ENCODE data around the gene ACP1. TPM values are rescaled to one million over a fixed set of nuclear protein-coding genes. Genes with fewer than 3 reads are reported as not detected.
A peak's percentile ranks its signal among the peaks of the same experiment; 100 is the strongest.

The ACP1 gene
- total RNA-seq, 2 experiments from 2014 or later: 89.7 to 93.2 TPM

DNA sequence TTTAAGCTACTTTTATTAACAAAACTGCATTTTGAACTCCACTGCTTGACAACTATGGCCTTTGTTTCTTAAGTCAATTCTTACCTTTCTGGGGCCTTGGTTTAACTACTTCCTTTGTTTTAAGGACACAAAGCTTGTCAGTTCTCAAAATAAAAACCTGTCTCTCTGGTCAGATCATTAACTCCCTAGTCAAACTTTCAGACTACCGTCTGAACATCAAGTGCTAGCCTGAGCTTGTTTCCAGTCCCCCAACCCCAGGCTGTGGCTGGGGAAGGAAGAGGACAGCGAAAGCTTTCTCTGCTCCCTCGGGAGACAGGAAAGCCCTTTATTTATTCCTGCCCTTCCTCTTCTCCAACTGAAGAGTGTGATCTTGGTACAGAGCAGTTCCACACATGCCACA is 2.6 kb upstream of the ACP1 start:
- POLR2A ChIA-PET: interaction anchor here (0.6 to 1.2 kb wide), 2 partner anchors 24 to 85 kb away, joined by 3 to 6 read pairs; no protein-coding TSS in a partner anchor

DNA sequence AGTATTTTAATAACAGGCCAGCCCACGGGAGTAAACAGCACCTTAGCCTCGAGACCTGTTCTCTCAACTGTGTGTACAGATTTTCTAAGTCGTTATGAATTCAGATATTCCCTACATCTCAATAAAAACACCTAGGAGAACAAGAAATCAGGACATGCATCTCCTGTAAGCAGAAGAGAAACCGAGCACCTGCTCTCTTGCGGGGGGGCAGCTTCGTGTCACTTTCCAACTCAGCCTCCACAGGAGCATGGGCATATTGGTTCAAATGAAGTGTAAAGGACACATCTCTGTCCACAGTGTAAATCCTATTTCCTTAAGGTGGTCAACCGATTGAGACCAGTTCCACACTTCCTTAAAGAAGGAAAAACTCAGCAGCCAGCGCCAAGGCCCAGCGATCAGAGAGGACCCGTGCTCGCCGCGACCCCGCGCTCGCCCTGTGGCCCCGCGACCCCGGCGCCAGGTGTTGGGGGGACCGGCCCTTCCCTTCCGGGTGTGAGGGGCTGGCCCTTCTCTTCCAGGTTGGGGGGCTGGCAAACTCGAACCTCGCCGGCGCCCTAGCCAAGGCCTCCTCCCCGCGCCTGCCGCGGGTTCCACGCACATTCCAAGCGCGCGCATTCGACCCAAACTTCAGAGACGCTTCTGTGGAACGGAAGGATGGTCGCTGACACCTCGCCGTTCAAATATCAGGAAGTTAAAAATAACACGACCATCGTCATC is 1.6 kb upstream of the ACP1 start:
- Histone ChIP-seq H3K9me3 (ENCODE audit: control insufficient read depth in 1 of 2, insufficient read depth in 1 of 2, low read length in 2 of 2) (no peaks in the 10 kb centered on the region), H3K27ac (ENCODE audit: low read depth in 1 of 2, low read length in 2 of 2) (peak overlapping the region; percentile 33 to 64), H3K27me3 (ENCODE audit: control insufficient read depth in 1 of 2, insufficient read depth in 2 of 2, low read length in 2 of 2) (no peaks in the 10 kb centered on the region), H3K4me1 (ENCODE audit: insufficient read depth, low read length) (peaks cover 29% of the 10 kb centered on the region), H3K36me3 (ENCODE audit: insufficient read depth, low read length) (peaks cover 3% of the 10 kb centered on the region), H3K4me3 (ENCODE audit: low read length) (peak overlapping the region; percentile 91)
- DNase-seq (peak in 1 of 14 experiments; percentile 11), ATAC-seq (ENCODE audit: poor library complexity) (no peak)
- intact Hi-C loops (cut with DNase I, micrococcal nuclease): loop anchor here (5.0 to 10.0 kb wide), 4 partner anchors 81 to 414 kb away; partner anchors contain the start of gene TMEM18 (in 1 of the 2)
- H3K4me3 Mint-ChIP-seq: peak overlapping the region; percentile 95
- POLR2A ChIA-PET: interaction anchor here (0.8 to 1.2 kb wide), 3 partner anchors 17 to 87 kb away, joined by 3 to 6 read pairs (median 4); no protein-coding TSS in a partner anchor
- H3K27me3 Mint-ChIP-seq: no peaks in the 10 kb centered on the region
- H3K36me3 Mint-ChIP-seq (ENCODE audit: low read depth): peaks cover 44% of the 10 kb centered on the region
- peaks cover 2% of the 10 kb centered on the region for H3K9me3 Mint-ChIP-seq
- CTCF ChIA-PET: interaction anchor here (1.3 kb wide), 2 partner anchors 16 to 17 kb away, joined by 4 read pairs; no protein-coding TSS in a partner anchor
- peak overlapping the region; percentile 99 for H3K27ac Mint-ChIP-seq
- TF ChIP-seq, protein P1, sequence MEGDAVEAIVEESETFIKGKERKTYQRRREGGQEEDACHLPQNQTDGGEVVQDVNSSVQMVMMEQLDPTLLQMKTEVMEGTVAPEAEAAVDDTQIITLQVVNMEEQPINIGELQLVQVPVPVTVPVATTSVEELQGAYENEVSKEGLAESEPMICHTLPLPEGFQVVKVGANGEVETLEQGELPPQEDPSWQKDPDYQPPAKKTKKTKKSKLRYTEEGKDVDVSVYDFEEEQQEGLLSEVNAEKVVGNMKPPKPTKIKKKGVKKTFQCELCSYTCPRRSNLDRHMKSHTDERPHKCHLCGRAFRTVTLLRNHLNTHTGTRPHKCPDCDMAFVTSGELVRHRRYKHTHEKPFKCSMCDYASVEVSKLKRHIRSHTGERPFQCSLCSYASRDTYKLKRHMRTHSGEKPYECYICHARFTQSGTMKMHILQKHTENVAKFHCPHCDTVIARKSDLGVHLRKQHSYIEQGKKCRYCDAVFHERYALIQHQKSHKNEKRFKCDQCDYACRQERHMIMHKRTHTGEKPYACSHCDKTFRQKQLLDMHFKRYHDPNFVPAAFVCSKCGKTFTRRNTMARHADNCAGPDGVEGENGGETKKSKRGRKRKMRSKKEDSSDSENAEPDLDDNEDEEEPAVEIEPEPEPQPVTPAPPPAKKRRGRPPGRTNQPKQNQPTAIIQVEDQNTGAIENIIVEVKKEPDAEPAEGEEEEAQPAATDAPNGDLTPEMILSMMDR (IDR thresholded peaks at IDR 0.05): no peak
- H3K4me1 Mint-ChIP-seq (ENCODE audit: low read depth): peaks cover 48% of the 10 kb centered on the region

More for the DNA sequence above, 2.6 kb upstream of the ACP1 start:
- H3K4me1 ChIP-seq (ENCODE audit: insufficient read depth, low read length): peaks cover 24% of the 10 kb centered on the region
- no peak overlapping the region for H3K4me3 ChIP-seq (ENCODE audit: low read length)
- peak overlapping the region in 1 of 2 donors; percentile 4 for H3K27ac ChIP-seq (ENCODE audit: low read depth in 1 of 2, low read length in 2 of 2)
- peaks cover 37% of the 10 kb centered on the region for H3K36me3 Mint-ChIP-seq (ENCODE audit: low read depth)
- CTCF ChIA-PET: interaction anchor here (1.3 kb wide), 1 partner anchor 15 kb away, joined by 4 read pairs; no protein-coding TSS in a partner anchor
- H3K4me1 Mint-ChIP-seq (ENCODE audit: low read depth): peaks cover 38% of the 10 kb centered on the region
- peaks cover under 1% of the 10 kb centered on the region for H3K36me3 ChIP-seq (ENCODE audit: insufficient read depth, low read length)
- H3K27me3 ChIP-seq (ENCODE audit: control insufficient read depth in 1 of 2, insufficient read depth in 2 of 2, low read length in 2 of 2): no peaks in the 10 kb centered on the region
- H3K27ac Mint-ChIP-seq: peak overlapping the region; percentile 99
- ATAC-seq (ENCODE audit: poor library complexity) (no peak), DNase-seq (no peak)
- intact Hi-C loops (cut with DNase I, micrococcal nuclease): loop anchor here (5.0 to 10.0 kb wide), 4 partner anchors 80 to 415 kb away; partner anchors contain the start of gene TMEM18 (in 1 of the 2)
- H3K4me3 Mint-ChIP-seq: peak overlapping the region; percentile 85
- H3K9me3 ChIP-seq (ENCODE audit: control insufficient read depth in 1 of 2, insufficient read depth in 1 of 2, low read length in 2 of 2): no peaks in the 10 kb centered on the region
- peaks cover 6% of the 10 kb centered on the region for H3K9me3 Mint-ChIP-seq
- H3K27me3 Mint-ChIP-seq: no peaks in the 10 kb centered on the region
- TF ChIP-seq, protein P1 (IDR thresholded peaks at IDR 0.05): no peak

DNA sequence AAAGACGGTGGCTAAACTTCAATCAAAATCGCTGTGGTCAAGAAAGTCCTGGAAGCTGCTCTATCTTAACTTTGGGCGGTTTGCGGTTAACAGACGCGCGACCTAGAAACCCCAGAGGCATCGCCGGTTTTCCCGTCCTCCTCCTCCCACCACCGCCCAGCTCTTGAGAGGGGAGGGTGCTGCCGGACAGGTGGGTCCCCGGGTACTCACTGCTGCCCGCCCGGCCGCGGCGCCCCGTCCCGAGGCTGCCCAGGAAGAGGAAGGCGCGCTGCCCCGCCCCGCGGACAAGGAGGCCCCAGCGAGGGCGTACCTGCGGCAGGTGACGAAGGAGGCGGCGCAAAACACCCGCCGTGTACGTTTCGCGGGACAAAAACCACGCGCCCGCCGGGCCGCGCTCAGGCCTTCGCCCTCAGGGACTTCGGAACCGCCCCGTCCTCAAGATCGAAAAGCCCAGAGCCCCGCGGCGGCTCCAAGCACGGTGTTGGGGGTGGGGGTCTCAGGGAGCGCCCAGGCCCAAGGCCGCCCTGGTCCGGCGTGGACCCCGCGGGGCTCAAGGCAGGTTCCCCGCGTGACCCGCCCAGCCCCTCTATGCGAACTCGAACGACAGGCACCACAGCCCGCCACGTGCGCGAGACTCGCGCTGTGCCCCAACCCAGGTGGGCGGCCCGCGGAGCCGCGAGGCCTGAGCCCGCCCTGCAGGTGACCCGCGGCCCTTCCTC is 814 bp upstream of the ACP1 start, which contains the start of gene SH3YL1:
Gene SH3YL1, minus strand, starts transcription at position 259 of the 719 bp plus-strand sequence. Its CDS starts 48 bp downstream, at position 211.
- peak within 1 kb of the TSS; percentile 99 for H3K27ac Mint-ChIP-seq
- no peaks in the 10 kb centered on the region for H3K9me3 Mint-ChIP-seq
- peak within 1 kb of the TSS; percentile 81 to 87 for H3K27ac ChIP-seq (ENCODE audit: low read depth in 1 of 2, low read length in 2 of 2)
- intact Hi-C loops (cut with DNase I, micrococcal nuclease): loop anchor here (1.0 to 10.0 kb wide), 6 partner anchors 17 to 413 kb away; partner anchors contain the start of gene TMEM18 (in 2 of the 2)
- H3K4me1 Mint-ChIP-seq (ENCODE audit: low read depth): peaks cover 56% of the 10 kb centered on the region
- no peaks in the 10 kb centered on the region for H3K9me3 ChIP-seq (ENCODE audit: control insufficient read depth in 1 of 2, insufficient read depth in 1 of 2, low read length in 2 of 2)
- ChIA-PET POLR2A (interaction anchor here (0.8 to 1.0 kb wide), 3 partner anchors 17 to 88 kb away, joined by 3 to 4 read pairs (median 4); no protein-coding TSS in a partner anchor), CTCF (interaction anchor here (1.3 kb wide), 1 partner anchor 17 kb away, joined by 4 read pairs; no protein-coding TSS in a partner anchor)
- no peaks in the 10 kb centered on the region for H3K27me3 ChIP-seq (ENCODE audit: control insufficient read depth in 1 of 2, insufficient read depth in 2 of 2, low read length in 2 of 2)
- TF ChIP-seq, protein P1 (IDR thresholded peaks at IDR 0.05): no peak
- H3K4me3 ChIP-seq (ENCODE audit: low read length): peak within 1 kb of the TSS; percentile 91
- peak; percentile 30 for ATAC-seq (ENCODE audit: poor library complexity)
- peak; percentile 30 to 83 (median 62) for DNase-seq
- H3K36me3 Mint-ChIP-seq (ENCODE audit: low read depth): peaks cover 45% of the 10 kb centered on the region
- H3K4me3 Mint-ChIP-seq: peak within 1 kb of the TSS; percentile 95
- no peaks in the 10 kb centered on the region for H3K27me3 Mint-ChIP-seq
- peaks cover 3% of the 10 kb centered on the region for H3K36me3 ChIP-seq (ENCODE audit: insufficient read depth, low read length)
- H3K4me1 ChIP-seq (ENCODE audit: insufficient read depth, low read length): peaks cover 34% of the 10 kb centered on the region
